Fibroblast of villous mesenchyme (primary cell): ENCODE data around the gene DENND1B. TPM values are rescaled to one million over a fixed set of nuclear protein-coding genes. Genes with fewer than 3 reads are reported as not detected.
A peak's percentile ranks its signal among the peaks of the same experiment; 100 is the strongest.

ENCODE experiments used
- DNase-seq: peaks from one replicate; pipeline ENCODE4 v3.0.0-alpha.2; 2010; ENCODE audit warnings: low read depth
- H3K4me3 ChIP-seq: 2 replicates; pipeline ENCODE4 v1.5.1; 2011; ENCODE audit warnings: low read depth, mild to moderate bottlenecking, low read length
- CTCF ChIP-seq: IDR thresholded peaks from 2 replicates; pipeline ENCODE4 v1.5.1; 2012; ENCODE audit warnings: low read depth, mild to moderate bottlenecking, low read length; ENCODE audit not compliant: insufficient read depth
- total RNA-seq: library from RNA; depleted of rRNA; stranded (reverse); fragments of >200 nt; gene quantifications from 2 replicates; pipeline ENCODE4 v1.2.3, GENCODE V29; 2012

DENND1B gene
- total RNA-seq, 1 donor, result 21.6 TPM

- H3K4me3 ChIP-seq, result no peak overlapping the region
- TF ChIP-seq CTCF, result no peak
- DNase-seq, result no peak
These were observed 92.0 kb downstream of the DENND1B start for GRCh38 chr1:197683280-197683679.

- DNase-seq, result no peak
- no peak for TF ChIP-seq CTCF
- no peak overlapping the region for H3K4me3 ChIP-seq
These were observed 95.0 kb downstream of the DENND1B start for GRCh38 chr1:197680311-197680710.

GRCh38 chr1:197677752-197678295 is 97.5 kb downstream of the DENND1B start:
- DNase-seq, result no peak
- H3K4me3 ChIP-seq, result no peak overlapping the region
- TF ChIP-seq CTCF, result no peak

- no peak overlapping the region for H3K4me3 ChIP-seq
- TF ChIP-seq CTCF, result no peak
- DNase-seq, result no peak
These were observed 98.0 kb downstream of the DENND1B start for GRCh38 chr1:197677313-197677712.

- no peak for TF ChIP-seq CTCF
- peak overlapping the region; percentile 47 for H3K4me3 ChIP-seq
- peak; percentile 46 for DNase-seq
These were observed 99.6 kb downstream of the DENND1B start for GRCh38 chr1:197675583-197676208.

- DNase-seq, result no peak
- no peak for TF ChIP-seq CTCF
- no peak overlapping the region for H3K4me3 ChIP-seq
These were observed 101.0 kb downstream of the DENND1B start for GRCh38 chr1:197674286-197674685.

GRCh38 chr1:197673292-197673691 is 102.0 kb downstream of the DENND1B start:
- DNase-seq, result no peak
- no peak for TF ChIP-seq CTCF
- H3K4me3 ChIP-seq, result no peak overlapping the region
